Nephron (organoid): Measurements from ENCODE around the gene GNL1.
A peak's percentile ranks its signal among the peaks of the same experiment; 100 is the strongest.

Experiments used
- H3K27ac Mint-ChIP-seq, 3 experiments: 2 replicates each; pipeline ENCODE4 v1.8.0; 2020; ENCODE audit warnings: mixed read lengths in 3 of 3, mild to moderate bottlenecking in 2 of 3, moderate library complexity in 1 of 3
- H3K27me3 Mint-ChIP-seq: 2 replicates; pipeline ENCODE4 v1.8.0; 2021; ENCODE audit warnings: low read depth, mild to moderate bottlenecking, moderate library complexity, mixed read lengths
- H3K36me3 Mint-ChIP-seq: 2 replicates; pipeline ENCODE4 v1.8.0; 2020; ENCODE audit warnings: low read depth, mixed read lengths
- H3K4me1 Mint-ChIP-seq: 2 replicates; pipeline ENCODE4 v1.8.0; 2020; ENCODE audit warnings: mixed read lengths
- H3K4me3 Mint-ChIP-seq, 3 experiments: 2 replicates each; pipeline ENCODE4 v1.8.0; 2020; ENCODE audit warnings: mild to moderate bottlenecking in 3 of 3, mixed read lengths in 3 of 3, moderate library complexity in 2 of 3
- H3K9me3 Mint-ChIP-seq: 2 replicates; pipeline ENCODE4 v1.8.0; 2020; ENCODE audit warnings: mixed read lengths
- TF ChIP-seq, protein P1 (sequence below), 3 experiments: fragments of 200-600 bp; sonication (generic); IDR thresholded peaks; one replicate each; pipeline ENCODE4 v1.5.0; 2021; ENCODE audit warnings: antibody characterized with exemption in 3 of 3; ENCODE audit not compliant: unreplicated experiment in 3 of 3

The GNL1 gene

DNA sequence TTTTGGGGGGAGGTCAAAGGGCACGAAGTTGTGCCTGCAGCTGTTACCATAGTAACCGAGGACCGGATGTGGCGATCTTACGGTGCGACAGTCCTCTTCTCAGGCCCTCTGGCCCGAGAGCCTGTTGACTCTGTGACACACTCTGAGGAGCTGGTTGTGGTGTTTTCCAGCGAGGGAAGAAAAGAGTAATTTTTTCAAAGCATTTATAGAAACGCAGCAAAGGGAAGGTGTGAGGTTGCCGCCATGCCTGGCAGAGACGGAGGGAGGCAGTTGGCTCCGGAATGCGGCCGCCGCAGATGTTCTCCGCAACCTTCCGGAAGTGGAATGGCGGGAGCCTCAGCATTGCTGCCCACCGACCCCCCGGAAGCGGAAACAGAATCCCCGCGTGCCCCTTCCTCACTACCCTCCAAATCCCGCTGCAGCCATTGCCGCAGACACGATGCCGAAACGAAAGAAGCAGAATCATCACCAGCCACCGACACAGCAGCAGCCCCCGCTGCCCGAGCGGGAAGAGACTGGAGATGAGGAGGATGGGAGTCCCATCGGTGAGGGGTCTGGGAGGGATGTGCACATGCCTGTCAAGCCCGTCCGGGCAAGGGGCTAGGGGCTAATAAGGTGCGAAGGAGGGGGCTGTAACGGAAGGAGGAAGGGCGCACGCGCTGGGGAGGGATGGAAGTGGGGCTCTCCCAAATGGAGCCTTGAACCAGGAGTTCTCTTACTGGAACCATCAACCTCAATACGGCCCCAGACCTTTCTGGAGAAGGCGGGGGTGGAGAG is 805 bp upstream of the GNL1 start, which contains the start of gene PRR3:
PRR3 (plus strand) TSS at position 390 of the 777 bp plus-strand sequence; CDS start at position 440, 50 bp downstream.
- H3K27ac Mint-ChIP-seq = peak within 1 kb of the TSS; percentile 98 to 99 (median 98)
- TF ChIP-seq, protein P1, sequence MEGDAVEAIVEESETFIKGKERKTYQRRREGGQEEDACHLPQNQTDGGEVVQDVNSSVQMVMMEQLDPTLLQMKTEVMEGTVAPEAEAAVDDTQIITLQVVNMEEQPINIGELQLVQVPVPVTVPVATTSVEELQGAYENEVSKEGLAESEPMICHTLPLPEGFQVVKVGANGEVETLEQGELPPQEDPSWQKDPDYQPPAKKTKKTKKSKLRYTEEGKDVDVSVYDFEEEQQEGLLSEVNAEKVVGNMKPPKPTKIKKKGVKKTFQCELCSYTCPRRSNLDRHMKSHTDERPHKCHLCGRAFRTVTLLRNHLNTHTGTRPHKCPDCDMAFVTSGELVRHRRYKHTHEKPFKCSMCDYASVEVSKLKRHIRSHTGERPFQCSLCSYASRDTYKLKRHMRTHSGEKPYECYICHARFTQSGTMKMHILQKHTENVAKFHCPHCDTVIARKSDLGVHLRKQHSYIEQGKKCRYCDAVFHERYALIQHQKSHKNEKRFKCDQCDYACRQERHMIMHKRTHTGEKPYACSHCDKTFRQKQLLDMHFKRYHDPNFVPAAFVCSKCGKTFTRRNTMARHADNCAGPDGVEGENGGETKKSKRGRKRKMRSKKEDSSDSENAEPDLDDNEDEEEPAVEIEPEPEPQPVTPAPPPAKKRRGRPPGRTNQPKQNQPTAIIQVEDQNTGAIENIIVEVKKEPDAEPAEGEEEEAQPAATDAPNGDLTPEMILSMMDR (IDR thresholded peaks at IDR 0.05; ENCODE audit: unreplicated experiment in 3 of 3) = no peak
- H3K4me3 Mint-ChIP-seq = peak within 1 kb of the TSS; percentile 96 to 99 (median 98)
- no peaks in the 10 kb centered on the region for H3K9me3 Mint-ChIP-seq
- no peaks in the 10 kb centered on the region for H3K27me3 Mint-ChIP-seq
- H3K4me1 Mint-ChIP-seq = peaks cover 27% of the 10 kb centered on the region
- H3K36me3 Mint-ChIP-seq = peaks cover 41% of the 10 kb centered on the region

DNA sequence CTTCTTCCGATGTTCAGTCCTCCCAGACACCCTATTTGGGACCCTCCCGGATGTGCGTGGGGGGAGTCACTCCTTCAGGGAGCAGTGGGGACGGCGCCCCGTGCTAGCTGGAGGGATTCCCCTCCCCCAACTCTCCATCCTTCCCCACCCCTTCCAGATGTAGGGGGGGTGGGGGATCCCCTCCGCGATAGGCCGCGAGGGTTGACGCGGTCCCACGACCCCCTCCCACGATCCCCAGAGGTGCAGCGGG is 548 bp downstream of the GNL1 start:
- peaks cover 27% of the 10 kb centered on the region for H3K4me1 Mint-ChIP-seq
- peaks cover 49% of the 10 kb centered on the region for H3K36me3 Mint-ChIP-seq
- H3K27me3 Mint-ChIP-seq = no peaks in the 10 kb centered on the region
- peak overlapping the region; percentile 96 to 99 (median 98) for H3K4me3 Mint-ChIP-seq
- TF ChIP-seq, protein P1 (IDR thresholded peaks at IDR 0.05; ENCODE audit: unreplicated experiment in 3 of 3) = no peak
- peak overlapping the region; percentile 98 to 99 (median 98) for H3K27ac Mint-ChIP-seq
- H3K9me3 Mint-ChIP-seq = no peaks in the 10 kb centered on the region

DNA sequence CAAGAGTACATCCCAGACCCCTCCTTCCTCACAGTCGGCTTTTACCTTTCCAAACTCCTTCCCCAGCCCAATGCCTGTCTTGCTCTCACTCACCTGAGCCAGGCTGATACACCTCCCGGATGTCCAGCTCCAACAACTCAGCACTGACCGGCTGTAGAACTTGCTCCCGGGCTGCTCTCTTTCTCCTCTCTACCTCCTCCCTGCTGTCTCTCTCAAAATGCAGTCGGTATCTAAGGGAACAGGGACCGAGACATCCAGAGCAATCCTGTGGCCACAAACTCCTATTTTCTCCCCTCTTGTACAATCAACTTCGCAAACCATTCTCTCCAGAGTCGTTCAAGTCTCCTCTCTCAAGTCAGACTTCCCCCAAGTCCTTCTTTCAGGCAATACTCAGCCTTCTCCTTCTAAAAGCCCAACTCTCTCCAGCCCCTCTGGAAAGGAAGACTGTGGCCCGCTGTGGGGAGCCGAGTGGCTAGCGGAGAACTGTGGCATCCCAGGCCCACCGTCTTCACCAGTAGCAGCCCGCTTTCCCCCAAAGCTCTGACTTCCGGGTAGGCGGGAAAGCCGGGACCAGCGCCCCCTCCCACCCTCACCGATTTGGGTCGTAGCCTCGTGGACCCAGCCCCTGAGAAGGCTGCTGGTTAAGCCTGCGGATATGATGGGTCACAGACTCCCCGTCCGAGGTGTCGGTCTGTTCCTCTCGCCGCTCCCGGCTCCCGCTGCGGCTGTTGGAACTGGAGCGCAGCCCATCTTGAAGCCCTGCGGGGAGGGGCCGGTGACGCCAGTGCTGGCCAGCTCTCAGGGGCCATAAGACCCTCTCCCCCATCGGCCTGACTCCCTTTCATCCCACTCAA is 1.1 kb downstream of the GNL1 start:
- peaks cover 27% of the 10 kb centered on the region for H3K4me1 Mint-ChIP-seq

DNA sequence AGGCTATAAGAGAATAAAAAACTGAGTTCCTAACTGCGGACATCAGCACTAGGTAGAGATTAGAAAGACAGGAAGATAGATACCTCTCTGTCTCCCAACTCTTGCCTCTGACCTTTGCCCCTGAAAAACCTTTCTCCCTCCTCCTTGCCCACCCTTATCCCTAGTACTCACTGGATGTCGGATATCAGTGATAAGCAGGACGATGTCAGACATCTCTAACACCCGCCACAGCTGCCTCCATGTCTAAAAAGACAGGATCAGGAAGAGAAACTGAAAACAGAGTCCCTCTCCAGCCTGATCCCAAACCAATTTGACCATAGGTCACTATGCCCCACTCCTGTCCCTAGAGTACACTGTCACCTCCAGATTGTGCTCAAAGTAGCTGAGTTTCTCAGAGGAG is 1.9 kb downstream of the GNL1 start:
- peaks cover 50% of the 10 kb centered on the region for H3K36me3 Mint-ChIP-seq
- H3K27ac Mint-ChIP-seq = peak overlapping the region in 1 of 3 experiments; percentile 44
- H3K9me3 Mint-ChIP-seq = no peaks in the 10 kb centered on the region
- TF ChIP-seq, protein P1 (IDR thresholded peaks at IDR 0.05; ENCODE audit: unreplicated experiment in 3 of 3) = no peak
- H3K4me3 Mint-ChIP-seq = peak overlapping the region; percentile 96 to 99 (median 98)
- H3K4me1 Mint-ChIP-seq = peaks cover 25% of the 10 kb centered on the region
- no peaks in the 10 kb centered on the region for H3K27me3 Mint-ChIP-seq

More for the DNA sequence above, 1.1 kb downstream of the GNL1 start:
- peak overlapping the region; percentile 98 to 99 (median 98) for H3K27ac Mint-ChIP-seq
- H3K4me3 Mint-ChIP-seq = peak overlapping the region; percentile 96 to 99 (median 98)
- peaks cover 53% of the 10 kb centered on the region for H3K36me3 Mint-ChIP-seq
- H3K9me3 Mint-ChIP-seq = no peaks in the 10 kb centered on the region
- TF ChIP-seq, protein P1 (IDR thresholded peaks at IDR 0.05; ENCODE audit: unreplicated experiment in 3 of 3) = no peak
- H3K27me3 Mint-ChIP-seq = no peaks in the 10 kb centered on the region

DNA sequence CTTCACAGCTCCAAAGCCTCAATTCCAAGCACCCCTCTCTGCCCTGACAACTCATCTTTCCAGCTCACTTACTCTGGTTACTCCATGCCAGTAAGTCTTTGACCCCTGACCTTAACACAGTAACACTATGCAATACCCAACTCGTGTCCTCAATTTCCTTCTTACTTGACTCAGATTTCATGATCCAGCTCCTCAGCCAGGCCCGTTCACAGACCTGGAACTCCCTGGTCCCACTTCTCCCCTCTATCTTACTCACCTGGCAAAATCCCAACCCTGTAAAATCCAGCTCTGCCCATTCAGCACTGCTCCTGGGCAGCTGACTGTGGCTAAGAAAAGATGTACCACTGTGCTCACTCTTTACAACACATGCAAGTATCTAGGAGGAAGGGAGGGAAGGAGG is 7.9 kb downstream of the GNL1 start:
- no peak overlapping the region for H3K4me3 Mint-ChIP-seq
- H3K4me1 Mint-ChIP-seq = no peaks in the 10 kb centered on the region
- H3K27ac Mint-ChIP-seq = no peak overlapping the region
- TF ChIP-seq, protein P1 (IDR thresholded peaks at IDR 0.05; ENCODE audit: unreplicated experiment in 3 of 3) = no peak
- H3K36me3 Mint-ChIP-seq = peaks cover 52% of the 10 kb centered on the region
- no peaks in the 10 kb centered on the region for H3K27me3 Mint-ChIP-seq
- H3K9me3 Mint-ChIP-seq = no peaks in the 10 kb centered on the region
